Neuron (in vitro differentiated cells): ENCODE measurements around the gene SOCS1.

ENCODE experiments used
- H2AFZ ChIP-seq: one replicate; pipeline ENCODE4 v1.6.1; 2013; ENCODE audit warnings: low read depth, mild to moderate bottlenecking, inconsistent platforms, low read length, moderate library complexity
- H3K27me3 ChIP-seq: one replicate; pipeline ENCODE4 v1.6.1; 2013; ENCODE audit warnings: low read length; ENCODE audit not compliant: insufficient read depth
- H3K36me3 ChIP-seq: one replicate; pipeline ENCODE4 v1.6.1; 2013; ENCODE audit warnings: low read length; ENCODE audit not compliant: insufficient read depth
- H3K4me1 ChIP-seq: one replicate; pipeline ENCODE4 v1.6.1; 2013; ENCODE audit warnings: low read length; ENCODE audit not compliant: insufficient read depth
- H3K4me3 ChIP-seq: 2 replicates; pipeline ENCODE4 v1.5.1; 2013; ENCODE audit warnings: mild to moderate bottlenecking, low read length, moderate library complexity
- H3K9me3 ChIP-seq: one replicate; pipeline ENCODE4 v1.6.1; 2013; ENCODE audit warnings: low read length

The SOCS1 gene

DNA sequence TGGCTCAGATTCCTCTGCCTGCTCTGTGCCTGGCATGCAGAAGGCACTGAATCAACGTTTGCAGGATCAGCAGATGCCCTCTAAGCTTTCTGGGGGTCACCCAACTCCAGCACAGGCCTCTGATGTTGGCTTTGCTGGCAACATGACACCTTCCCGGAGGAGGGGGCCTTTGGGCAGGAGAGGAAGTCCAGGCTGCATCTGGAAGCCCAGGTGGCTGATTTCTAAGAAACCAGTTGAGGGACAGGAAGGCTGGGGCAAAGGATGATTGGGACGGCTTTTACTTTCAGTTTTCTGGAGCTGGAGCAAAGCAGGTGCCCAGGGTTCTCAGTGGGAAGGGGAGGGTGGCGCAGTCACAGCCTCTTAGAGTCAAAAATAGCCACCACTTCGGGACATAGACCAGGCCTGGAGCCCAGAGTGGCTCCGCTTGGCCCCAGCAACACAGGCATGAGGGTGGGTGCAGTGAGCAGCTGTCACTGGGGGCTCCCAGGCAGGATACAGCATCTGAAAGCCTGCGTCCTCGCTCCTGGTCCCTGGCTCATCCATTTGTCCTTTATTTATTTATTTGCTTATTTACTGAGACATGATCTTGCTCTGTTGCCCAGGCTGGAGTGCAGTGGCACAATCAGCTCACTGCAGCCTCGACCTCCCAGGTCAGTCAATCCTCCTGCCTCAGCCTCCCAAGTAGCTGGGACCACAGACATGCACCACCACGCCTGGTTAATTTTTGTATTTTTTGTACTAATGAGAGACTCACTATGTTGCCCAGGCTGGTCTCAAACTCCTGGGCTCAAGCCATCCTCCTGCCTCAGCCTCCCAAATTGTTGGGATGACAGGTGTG is 15.1 kb downstream of the SOCS1 start:
- H3K27me3 ChIP-seq = no peaks in the 10 kb centered on the region

DNA sequence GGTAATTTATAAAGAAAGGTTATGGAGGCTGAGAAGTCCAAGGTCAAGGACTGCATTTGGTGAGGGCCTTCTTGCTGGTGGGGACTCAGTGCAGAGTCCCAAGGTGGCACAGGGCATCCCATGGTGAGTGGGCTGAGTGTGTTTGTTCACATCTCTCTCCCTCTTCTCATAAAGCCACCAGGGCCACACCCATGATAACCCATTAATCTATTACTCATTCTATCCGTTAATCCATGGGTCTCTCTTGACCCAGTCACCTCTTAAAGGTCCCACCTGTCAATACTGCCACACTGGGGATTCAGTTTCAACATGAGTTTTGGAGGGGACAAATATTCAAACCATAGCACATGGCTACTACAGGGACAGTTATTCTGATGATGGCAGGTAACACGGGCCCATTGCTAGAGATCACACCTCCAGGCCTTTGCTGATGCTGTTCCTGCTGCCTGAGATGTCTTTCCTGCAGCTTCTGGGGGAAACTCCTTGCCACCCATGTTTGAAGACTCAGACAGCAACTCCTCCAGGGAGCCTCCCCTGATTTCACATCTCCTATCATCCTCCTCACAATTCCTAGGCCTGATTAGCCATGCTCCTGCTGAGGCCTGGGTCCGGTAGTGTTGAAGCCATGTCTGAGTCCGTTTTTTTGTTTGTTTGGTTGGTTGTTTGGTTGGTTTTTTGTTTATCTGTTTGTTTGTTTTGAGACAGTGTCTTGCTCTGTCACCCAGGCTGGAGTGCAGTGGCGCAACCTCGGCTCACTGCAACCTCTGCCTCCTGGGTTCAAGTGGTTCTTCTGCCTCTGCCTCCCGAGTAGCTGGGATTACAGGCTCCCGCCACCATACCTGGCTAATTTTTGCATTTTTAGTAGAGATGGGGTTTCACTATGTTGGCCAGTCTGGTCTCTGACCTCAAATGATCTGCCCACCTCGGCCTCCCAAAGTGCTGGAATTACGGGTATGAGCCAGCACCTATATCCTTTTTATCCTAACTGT is 16.1 kb downstream of the SOCS1 start:
- H3K36me3 ChIP-seq = no peaks in the 10 kb centered on the region
- H3K27me3 ChIP-seq = no peaks in the 10 kb centered on the region
- no peak overlapping the region for H2AFZ ChIP-seq
- no peaks in the 10 kb centered on the region for H3K4me1 ChIP-seq
- peaks cover 2% of the 10 kb centered on the region for H3K9me3 ChIP-seq
- H3K4me3 ChIP-seq = no peak overlapping the region

More for the DNA sequence above, 15.1 kb downstream of the SOCS1 start:
- H3K4me1 ChIP-seq = no peaks in the 10 kb centered on the region
- no peak overlapping the region for H2AFZ ChIP-seq
- H3K9me3 ChIP-seq = peaks cover 2% of the 10 kb centered on the region
- no peaks in the 10 kb centered on the region for H3K36me3 ChIP-seq
- H3K4me3 ChIP-seq = no peak overlapping the region

DNA sequence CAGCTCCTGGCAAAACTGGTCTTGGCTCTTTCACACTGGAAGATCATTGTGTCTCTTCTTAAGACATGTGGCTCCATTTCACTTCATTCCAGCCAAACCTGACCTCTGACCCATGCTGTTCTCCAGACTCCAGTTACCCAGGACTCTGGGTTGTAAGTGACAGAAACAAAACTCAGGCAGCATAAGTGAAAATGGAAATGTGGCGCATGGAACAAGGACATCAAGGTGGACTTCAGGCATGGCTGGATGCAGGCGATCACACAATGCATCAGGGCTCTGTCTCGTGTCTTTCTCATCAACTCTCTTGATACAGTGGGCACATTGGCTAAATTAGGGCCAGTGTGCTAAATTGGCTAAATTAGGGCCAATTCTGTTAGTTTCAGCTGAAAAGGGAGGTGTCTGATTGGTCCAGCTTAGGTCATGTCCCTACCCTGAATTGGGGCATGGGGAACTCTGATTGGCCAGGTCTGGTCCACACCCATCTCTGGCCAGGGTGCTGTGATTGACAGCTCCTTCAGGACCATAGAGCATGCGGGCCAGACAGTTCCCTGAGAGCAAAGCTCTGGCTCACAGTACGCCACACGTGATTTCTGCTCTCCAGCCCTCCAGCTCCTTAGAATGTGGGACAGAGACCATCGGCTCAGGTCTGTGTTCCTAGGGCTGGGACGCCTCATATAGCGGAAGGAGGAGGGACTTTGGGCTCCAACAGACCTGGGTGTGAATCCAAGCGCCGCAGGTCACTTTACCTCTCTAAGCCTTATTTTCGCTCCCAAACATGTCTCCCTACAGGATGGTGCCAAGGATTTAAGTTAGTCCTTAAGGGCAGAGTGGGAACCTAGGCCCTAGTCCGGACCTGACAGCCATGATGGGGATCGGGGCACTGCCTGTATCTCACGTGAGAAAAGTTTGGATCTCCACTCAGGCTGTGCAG is 17.5 kb downstream of the SOCS1 start:
- no peaks in the 10 kb centered on the region for H3K27me3 ChIP-seq
- peaks cover 2% of the 10 kb centered on the region for H3K9me3 ChIP-seq
- H3K4me1 ChIP-seq = no peaks in the 10 kb centered on the region
- no peaks in the 10 kb centered on the region for H3K36me3 ChIP-seq
- H2AFZ ChIP-seq = no peak overlapping the region
- no peak overlapping the region for H3K4me3 ChIP-seq

- H3K4me3 ChIP-seq = no peak overlapping the region
- peaks cover 2% of the 10 kb centered on the region for H3K9me3 ChIP-seq
- H3K4me1 ChIP-seq = no peaks in the 10 kb centered on the region
- H3K27me3 ChIP-seq = no peaks in the 10 kb centered on the region
- no peak overlapping the region for H2AFZ ChIP-seq
- no peaks in the 10 kb centered on the region for H3K36me3 ChIP-seq
Measured at GRCh38 chr16:11236461-11237254, 19.3 kb downstream of the SOCS1 start.

DNA sequence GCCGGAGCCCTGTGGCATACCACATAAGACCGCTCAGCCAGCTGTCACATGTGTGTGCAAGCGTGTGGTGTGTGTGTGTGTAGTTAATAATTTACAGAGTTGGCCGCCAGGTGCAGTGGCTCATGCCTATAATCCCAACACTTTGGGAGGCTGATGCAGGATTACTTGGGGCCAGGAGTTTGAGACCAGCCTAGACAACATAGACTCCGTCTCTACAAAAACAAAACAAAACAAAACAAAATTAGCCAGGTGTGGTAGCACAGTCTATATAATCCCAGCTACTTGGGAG is 20.4 kb downstream of the SOCS1 start:
- Histone ChIP-seq H3K9me3 (peaks cover 2% of the 10 kb centered on the region), H3K36me3 (no peaks in the 10 kb centered on the region), H3K4me3 (no peak overlapping the region), H2AFZ (no peak overlapping the region), H3K4me1 (peaks cover 4% of the 10 kb centered on the region), H3K27me3 (no peaks in the 10 kb centered on the region)

GRCh38 chr16:11234884-11235702 is 20.9 kb downstream of the SOCS1 start:
- Histone ChIP-seq H3K36me3 (no peaks in the 10 kb centered on the region), H3K4me3 (no peak overlapping the region), H2AFZ (no peak overlapping the region), H3K27me3 (no peaks in the 10 kb centered on the region), H3K9me3 (peaks cover 2% of the 10 kb centered on the region), H3K4me1 (peaks cover 4% of the 10 kb centered on the region)

- H3K4me3 ChIP-seq = no peak overlapping the region
- H3K9me3 ChIP-seq = peaks cover 2% of the 10 kb centered on the region
- no peaks in the 10 kb centered on the region for H3K27me3 ChIP-seq
- H3K36me3 ChIP-seq = no peaks in the 10 kb centered on the region
- H3K4me1 ChIP-seq = peaks cover 4% of the 10 kb centered on the region
- H2AFZ ChIP-seq = no peak overlapping the region
Measured at GRCh38 chr16:11233727-11234376, 22.2 kb downstream of the SOCS1 start.

DNA sequence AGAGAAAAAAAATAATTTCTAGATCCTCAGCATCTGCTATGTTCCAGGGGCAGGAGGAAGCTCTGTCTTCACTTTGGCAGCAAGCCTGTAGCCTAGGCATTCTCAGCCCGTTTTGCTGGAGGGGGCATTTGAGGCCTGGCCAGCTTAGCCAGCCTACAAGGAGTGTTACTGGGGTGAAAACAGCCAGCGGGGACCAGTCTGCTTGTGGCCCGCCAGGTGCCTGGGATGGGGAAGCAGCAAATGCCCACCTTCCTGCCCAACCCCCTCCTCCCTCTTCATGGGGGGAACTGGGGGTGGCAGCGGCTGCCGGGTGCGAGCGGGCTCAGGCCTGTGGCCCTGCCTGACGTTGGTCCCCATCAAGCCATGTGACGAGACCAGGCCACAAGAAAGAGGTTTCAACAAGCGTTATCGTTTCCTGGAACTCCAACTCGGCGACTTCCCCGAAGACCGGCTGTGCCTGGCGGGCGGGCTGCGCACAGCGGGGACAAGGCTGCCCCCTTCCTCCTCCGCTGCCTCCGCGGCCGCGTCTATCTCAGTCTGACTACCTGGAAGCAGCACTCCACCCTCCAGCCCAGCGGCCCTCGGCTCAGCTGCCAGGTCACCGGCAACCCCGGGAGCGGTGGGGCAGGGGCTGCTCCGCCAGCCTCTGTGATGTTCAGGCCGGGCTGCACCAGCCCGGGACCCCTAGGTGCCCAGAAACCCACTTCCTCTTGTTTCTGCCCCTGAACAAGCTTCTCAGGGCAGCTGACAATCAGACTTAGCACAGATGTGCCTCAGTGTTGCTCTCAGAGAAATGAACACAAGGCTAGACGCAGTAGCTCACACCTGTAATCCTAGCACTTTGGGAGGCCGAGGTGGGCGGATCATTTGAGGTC is 22.9 kb downstream of the SOCS1 start:
- H3K9me3 ChIP-seq = no peaks in the 10 kb centered on the region
- peaks cover 4% of the 10 kb centered on the region for H3K4me1 ChIP-seq
- H3K4me3 ChIP-seq = no peak overlapping the region
- no peak overlapping the region for H2AFZ ChIP-seq
- no peaks in the 10 kb centered on the region for H3K27me3 ChIP-seq
- no peaks in the 10 kb centered on the region for H3K36me3 ChIP-seq

- no peak overlapping the region for H3K4me3 ChIP-seq
- H3K27me3 ChIP-seq = no peaks in the 10 kb centered on the region
- H2AFZ ChIP-seq = no peak overlapping the region
- peaks cover 4% of the 10 kb centered on the region for H3K4me1 ChIP-seq
- no peaks in the 10 kb centered on the region for H3K36me3 ChIP-seq
- H3K9me3 ChIP-seq = no peaks in the 10 kb centered on the region
Measured at GRCh38 chr16:11232302-11232851, 23.6 kb downstream of the SOCS1 start.

DNA sequence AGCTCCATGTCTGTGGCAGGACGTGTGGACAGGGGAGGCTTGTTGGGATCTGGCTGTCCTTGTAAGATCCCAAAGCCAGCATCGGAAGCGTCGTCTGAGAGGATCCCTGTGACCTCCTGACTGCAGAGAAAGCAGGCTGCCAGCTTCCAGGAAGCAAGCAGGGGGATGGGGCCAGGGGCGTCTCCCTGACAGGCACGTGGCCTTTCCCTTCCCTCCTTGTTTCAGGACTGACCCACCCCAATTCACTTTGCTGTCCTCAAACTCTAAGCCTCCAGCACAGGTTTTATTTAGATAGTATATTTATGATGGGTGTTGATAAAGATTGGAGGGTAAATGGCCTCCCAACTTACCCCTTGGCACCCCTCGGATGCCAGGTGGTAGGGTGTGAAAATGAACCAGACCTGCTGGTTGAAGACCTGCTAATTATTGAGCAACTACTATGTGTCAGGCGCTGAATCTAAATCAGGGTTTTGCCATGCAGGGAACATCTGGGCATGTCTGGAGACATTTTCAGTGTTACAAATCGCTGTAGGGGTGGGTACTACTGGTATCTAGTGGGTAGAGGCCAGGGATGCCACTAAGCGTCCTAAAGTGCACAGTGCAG is 24.5 kb downstream of the SOCS1 start:
- no peak overlapping the region for H3K4me3 ChIP-seq
- H2AFZ ChIP-seq = no peak overlapping the region
- no peaks in the 10 kb centered on the region for H3K9me3 ChIP-seq
- no peaks in the 10 kb centered on the region for H3K27me3 ChIP-seq
- H3K36me3 ChIP-seq = no peaks in the 10 kb centered on the region
- peaks cover 4% of the 10 kb centered on the region for H3K4me1 ChIP-seq
